ENCODE results near the gene RGS7BP.

Gene RGS7BP

DNA sequence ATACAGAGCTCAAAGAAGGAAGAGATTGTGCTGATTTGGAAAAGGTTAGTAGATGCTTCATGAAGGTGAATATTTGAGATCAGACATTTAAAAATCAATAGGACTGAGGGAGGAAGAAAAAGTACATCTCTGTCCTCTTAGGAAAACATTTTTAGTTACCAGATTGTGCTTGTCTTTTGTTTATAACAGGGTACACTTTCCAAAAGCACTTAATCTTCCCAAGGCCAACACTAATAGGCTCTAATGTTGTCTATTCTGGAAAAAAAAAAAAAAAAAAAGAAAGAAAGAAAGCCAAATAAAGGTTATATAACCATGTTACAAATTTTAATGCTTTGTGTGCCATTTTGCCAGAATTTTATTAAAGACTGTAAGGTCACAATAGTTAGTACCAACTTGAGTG lies 139.0 kb downstream of the RGS7BP start:
- no peak overlapping the region for H3K9ac ChIP-seq (ENCODE audit: low read length)
- no peak overlapping the region for H3K4me3 ChIP-seq (ENCODE audit: low read length)

DNA sequence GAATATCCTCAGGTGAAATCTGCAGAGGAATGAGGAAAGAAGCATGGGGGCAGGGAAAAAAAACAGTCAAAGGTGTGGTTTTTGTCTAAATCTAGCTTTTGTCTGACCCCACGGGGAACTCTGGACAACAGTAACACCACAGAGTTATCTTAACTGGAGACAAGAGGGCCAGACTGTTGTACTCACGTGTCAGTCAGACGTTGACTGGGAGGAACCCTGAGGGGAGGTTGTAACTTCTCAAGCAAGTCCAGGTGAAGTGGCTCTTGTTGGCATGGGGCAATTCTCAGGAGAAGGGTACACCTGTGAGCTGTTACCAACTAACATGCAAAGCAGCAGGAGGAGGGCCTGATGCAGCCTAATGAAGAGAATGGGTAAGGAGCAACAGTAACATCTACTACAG lies 140.4 kb downstream of the RGS7BP start:
- Histone ChIP-seq H3K4me1 (ENCODE audit: control insufficient read depth, insufficient read depth, low read length) (no peaks in the 10 kb centered on the region), H3K36me3 (ENCODE audit: control insufficient read depth, insufficient read depth, low read length) (no peaks in the 10 kb centered on the region), H3K9me3 (ENCODE audit: control insufficient read depth, low read length) (no peaks in the 10 kb centered on the region), H3K4me3 (ENCODE audit: low read length) (no peak overlapping the region), H3K9ac (ENCODE audit: low read length) (no peak overlapping the region), H3K27me3 (ENCODE audit: control insufficient read depth, insufficient read depth, low read length) (no peaks in the 10 kb centered on the region)

More for the DNA sequence above, 139.0 kb downstream of the RGS7BP start:
- H3K36me3 ChIP-seq (ENCODE audit: control insufficient read depth, insufficient read depth, low read length), result no peaks in the 10 kb centered on the region
- H3K9me3 ChIP-seq (ENCODE audit: control insufficient read depth, low read length), result no peaks in the 10 kb centered on the region
- H3K27me3 ChIP-seq (ENCODE audit: control insufficient read depth, insufficient read depth, low read length), result no peaks in the 10 kb centered on the region
- no peaks in the 10 kb centered on the region for H3K4me1 ChIP-seq (ENCODE audit: control insufficient read depth, insufficient read depth, low read length)

DNA sequence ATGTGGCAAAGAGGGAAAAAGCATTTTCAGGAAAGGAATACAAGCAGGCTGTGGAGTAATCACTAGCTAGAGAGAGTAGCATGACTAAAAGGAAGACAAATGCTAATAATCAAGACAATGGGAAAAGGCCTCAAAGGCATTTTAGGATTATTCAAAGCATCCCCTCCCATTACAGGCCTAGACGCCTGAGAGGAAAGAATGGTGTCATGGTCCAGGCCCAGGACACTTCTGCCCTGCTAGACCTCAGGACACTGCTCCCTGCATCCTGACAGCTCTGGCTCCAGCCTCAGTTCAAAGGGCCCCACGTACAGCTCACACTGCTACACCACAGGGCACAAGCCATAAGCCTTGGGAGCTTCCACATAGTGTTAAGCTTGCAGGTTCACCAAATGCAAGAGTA lies 143.7 kb downstream of the RGS7BP start:
- Histone ChIP-seq H3K27me3 (ENCODE audit: control insufficient read depth, insufficient read depth, low read length) (no peaks in the 10 kb centered on the region), H3K9ac (ENCODE audit: low read length) (no peak overlapping the region), H3K4me3 (ENCODE audit: low read length) (no peak overlapping the region), H3K9me3 (ENCODE audit: control insufficient read depth, low read length) (no peaks in the 10 kb centered on the region), H3K36me3 (ENCODE audit: control insufficient read depth, insufficient read depth, low read length) (no peaks in the 10 kb centered on the region), H3K4me1 (ENCODE audit: control insufficient read depth, insufficient read depth, low read length) (no peaks in the 10 kb centered on the region)

DNA sequence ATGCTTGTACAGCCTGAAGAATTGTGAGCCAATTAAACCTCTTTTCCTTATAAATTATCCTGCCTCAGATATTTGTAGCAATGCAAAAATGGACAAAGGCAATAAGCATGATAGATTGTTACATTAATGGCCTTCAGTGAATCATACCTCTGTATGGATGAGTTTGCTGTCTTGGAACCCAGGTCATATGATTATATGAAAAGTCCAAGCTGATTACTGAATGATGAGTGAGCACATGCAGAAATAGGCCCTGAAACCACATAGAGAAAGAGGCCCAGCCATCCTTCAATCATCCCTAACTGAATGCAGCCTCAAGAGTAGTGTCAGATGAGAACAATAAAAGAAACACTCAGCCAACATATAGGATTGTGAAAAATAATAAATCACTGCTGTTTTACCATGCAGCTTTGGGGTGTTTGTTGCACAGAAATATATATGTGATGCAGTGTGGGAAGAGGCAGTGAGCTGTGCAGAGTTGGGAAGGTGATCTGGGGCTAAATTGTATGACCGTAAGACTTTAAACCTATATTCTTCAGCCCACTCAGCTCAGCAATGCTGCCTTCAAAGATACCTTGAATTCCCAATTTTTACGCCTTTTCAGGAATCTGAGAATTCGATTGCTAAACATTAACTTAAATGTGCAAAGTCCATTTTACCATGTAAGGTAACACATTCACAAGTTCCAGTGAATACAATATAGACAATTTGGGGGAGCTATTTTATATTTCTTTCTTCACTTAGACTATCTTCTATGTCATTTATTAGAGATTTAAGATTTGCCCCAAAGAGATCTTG lies 148.1 kb downstream of the RGS7BP start:
- Histone ChIP-seq H3K36me3 (ENCODE audit: control insufficient read depth, insufficient read depth, low read length) (no peaks in the 10 kb centered on the region), H3K9ac (ENCODE audit: low read length) (no peak overlapping the region)

DNA sequence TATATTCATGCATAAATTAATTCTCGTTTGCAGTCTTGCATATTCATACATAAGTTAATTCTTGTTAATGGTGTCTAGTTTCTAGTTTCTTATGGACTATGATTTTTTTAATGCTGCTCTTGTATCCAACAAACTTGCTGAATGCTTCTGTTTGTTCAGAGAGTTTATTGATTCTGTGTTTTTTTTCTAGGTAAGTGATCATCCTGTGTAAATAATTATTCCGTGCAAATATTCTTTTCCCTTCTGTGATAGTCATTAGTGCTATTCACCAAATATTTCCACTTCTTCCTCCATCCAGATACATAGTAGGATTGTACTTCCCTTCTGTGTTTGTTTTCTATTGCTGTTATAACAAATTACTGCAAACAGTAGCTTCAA lies 148.7 kb downstream of the RGS7BP start:
- no peaks in the 10 kb centered on the region for H3K27me3 ChIP-seq (ENCODE audit: control insufficient read depth, insufficient read depth, low read length)
- H3K4me3 ChIP-seq (ENCODE audit: low read length), result no peak overlapping the region
- H3K4me1 ChIP-seq (ENCODE audit: control insufficient read depth, insufficient read depth, low read length), result no peaks in the 10 kb centered on the region
- H3K36me3 ChIP-seq (ENCODE audit: control insufficient read depth, insufficient read depth, low read length), result no peaks in the 10 kb centered on the region
- H3K9me3 ChIP-seq (ENCODE audit: control insufficient read depth, low read length), result no peaks in the 10 kb centered on the region
- H3K9ac ChIP-seq (ENCODE audit: low read length), result no peak overlapping the region

More for the DNA sequence above, 148.1 kb downstream of the RGS7BP start:
- H3K9me3 ChIP-seq (ENCODE audit: control insufficient read depth, low read length), result no peaks in the 10 kb centered on the region
- no peak overlapping the region for H3K4me3 ChIP-seq (ENCODE audit: low read length)
- no peaks in the 10 kb centered on the region for H3K4me1 ChIP-seq (ENCODE audit: control insufficient read depth, insufficient read depth, low read length)
- no peaks in the 10 kb centered on the region for H3K27me3 ChIP-seq (ENCODE audit: control insufficient read depth, insufficient read depth, low read length)

DNA sequence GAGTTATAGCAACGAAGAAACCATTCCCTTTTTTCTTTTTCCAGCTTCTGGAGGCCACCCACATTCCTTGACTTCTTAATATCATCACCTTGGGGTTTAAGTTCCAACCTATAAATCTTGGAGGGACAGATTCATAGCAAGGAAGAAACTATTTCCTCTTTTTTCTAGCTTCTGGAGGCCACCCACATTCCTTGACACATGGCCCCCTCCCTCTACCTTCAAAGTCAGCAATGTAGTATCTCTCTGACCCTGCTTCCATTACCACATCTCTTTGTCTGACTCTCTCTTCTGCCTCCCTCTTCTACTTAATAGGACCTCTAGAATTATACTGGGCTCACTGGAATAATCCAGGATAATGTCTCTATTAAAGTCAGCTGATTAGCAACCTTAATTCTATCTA lies 149.8 kb downstream of the RGS7BP start:
- Histone ChIP-seq H3K9ac (ENCODE audit: low read length) (no peak overlapping the region), H3K36me3 (ENCODE audit: control insufficient read depth, insufficient read depth, low read length) (no peaks in the 10 kb centered on the region), H3K4me3 (ENCODE audit: low read length) (no peak overlapping the region), H3K27me3 (ENCODE audit: control insufficient read depth, insufficient read depth, low read length) (no peaks in the 10 kb centered on the region), H3K4me1 (ENCODE audit: control insufficient read depth, insufficient read depth, low read length) (no peaks in the 10 kb centered on the region), H3K9me3 (ENCODE audit: control insufficient read depth, low read length) (no peaks in the 10 kb centered on the region)

DNA sequence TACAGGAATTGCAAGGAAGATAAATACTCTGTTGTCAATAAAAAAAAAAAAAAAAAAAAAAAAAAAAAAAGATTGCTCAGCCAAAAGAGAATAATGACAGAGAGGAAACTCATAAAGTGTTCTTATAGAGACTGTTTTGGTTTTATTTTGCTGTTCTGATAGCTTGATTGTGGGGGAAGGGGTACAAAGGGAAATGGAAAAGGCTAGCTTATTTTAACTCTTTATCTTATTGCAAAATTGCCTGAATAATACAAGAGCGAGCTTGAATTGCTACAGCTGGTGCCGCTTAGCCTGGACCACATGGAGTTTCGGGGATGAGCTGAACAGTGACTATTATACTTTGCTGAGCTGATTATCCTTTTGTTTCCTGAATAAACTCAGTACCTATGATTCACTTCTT lies 153.5 kb downstream of the RGS7BP start:
- Histone ChIP-seq H3K4me1 (ENCODE audit: control insufficient read depth, insufficient read depth, low read length) (no peaks in the 10 kb centered on the region), H3K27me3 (ENCODE audit: control insufficient read depth, insufficient read depth, low read length) (peaks cover 6% of the 10 kb centered on the region), H3K4me3 (ENCODE audit: low read length) (no peak overlapping the region), H3K36me3 (ENCODE audit: control insufficient read depth, insufficient read depth, low read length) (no peaks in the 10 kb centered on the region), H3K9me3 (ENCODE audit: control insufficient read depth, low read length) (no peaks in the 10 kb centered on the region), H3K9ac (ENCODE audit: low read length) (no peak overlapping the region)

All from mucosa of stomach (tissue), 1 donor.